Measurements from ENCODE around the gene PRKN.

The PRKN gene

GRCh38 chr6:161367472-161367871 is 1360.1 kb downstream of the PRKN start:
- TF ChIP-seq SPI1 (IDR thresholded peaks at IDR 0.05; ENCODE audit: borderline replicate concordance, low read depth): no peak
- no peak for TF ChIP-seq CTCF (IDR thresholded peaks at IDR 0.05; ENCODE audit: insufficient read depth, low read length)
- TF ChIP-seq REST (IDR thresholded peaks at IDR 0.05; ENCODE audit: insufficient replicate concordance, low read depth): no peak
- no peak for TF ChIP-seq GABPA (IDR thresholded peaks at IDR 0.05; ENCODE audit: low read depth)
- TF ChIP-seq POLR2AphosphoS5 (IDR thresholded peaks at IDR 0.05; ENCODE audit: low read depth): no peak
- H3K4me3 ChIP-seq (replicated peaks; ENCODE audit: insufficient read depth, low read length): no peak overlapping the region

GRCh38 chr6:161366301-161366923 is 1361.2 kb downstream of the PRKN start:
- DNase-seq (ENCODE audit: low read depth in 1 of 2, low spot score in 1 of 2): no peak
- Histone ChIP-seq H3K4me3 (replicated peaks; ENCODE audit: insufficient read depth, low read length) (no peak overlapping the region), H3K27ac (replicated peaks) (no peak overlapping the region), H3K27me3 (ENCODE audit: insufficient read depth, poor library complexity, severe bottlenecking) (no peaks in the 10 kb centered on the region)
- TF ChIP-seq GABPA (IDR thresholded peaks at IDR 0.05; ENCODE audit: low read depth): no peak
- TF ChIP-seq SPI1 (IDR thresholded peaks at IDR 0.05; ENCODE audit: borderline replicate concordance, low read depth): peak; percentile 85

More at GRCh38 chr6:161367472-161367871, 1360.1 kb downstream of the PRKN start:
- DNase-seq (ENCODE audit: low read depth in 1 of 2, low spot score in 1 of 2): no peak
- no peaks in the 10 kb centered on the region for H3K27me3 ChIP-seq (ENCODE audit: insufficient read depth, poor library complexity, severe bottlenecking)
- no peak overlapping the region for H3K27ac ChIP-seq (replicated peaks)

- DNase-seq (ENCODE audit: low read depth in 1 of 2, low spot score in 1 of 2): no peak
- no peaks in the 10 kb centered on the region for H3K27me3 ChIP-seq (ENCODE audit: insufficient read depth, poor library complexity, severe bottlenecking)
- H3K27ac ChIP-seq (replicated peaks): no peak overlapping the region
- TF ChIP-seq REST (IDR thresholded peaks at IDR 0.05; ENCODE audit: insufficient replicate concordance, low read depth): no peak
- no peak for TF ChIP-seq CTCF (IDR thresholded peaks at IDR 0.05; ENCODE audit: insufficient read depth, low read length)
- TF ChIP-seq SPI1 (IDR thresholded peaks at IDR 0.05; ENCODE audit: borderline replicate concordance, low read depth): no peak
- TF ChIP-seq GABPA (IDR thresholded peaks at IDR 0.05; ENCODE audit: low read depth): no peak
- no peak for TF ChIP-seq POLR2AphosphoS5 (IDR thresholded peaks at IDR 0.05; ENCODE audit: low read depth)
- no peak overlapping the region for H3K4me3 ChIP-seq (replicated peaks; ENCODE audit: insufficient read depth, low read length)
These were observed 1361.9 kb downstream of the PRKN start for GRCh38 chr6:161365633-161366032.

GRCh38 chr6:161363286-161363685 is 1364.3 kb downstream of the PRKN start:
- Histone ChIP-seq H3K4me3 (replicated peaks; ENCODE audit: insufficient read depth, low read length) (no peak overlapping the region), H3K27ac (replicated peaks) (no peak overlapping the region), H3K27me3 (ENCODE audit: insufficient read depth, poor library complexity, severe bottlenecking) (no peaks in the 10 kb centered on the region)
- TF ChIP-seq REST (IDR thresholded peaks at IDR 0.05; ENCODE audit: insufficient replicate concordance, low read depth): no peak
- no peak for TF ChIP-seq POLR2AphosphoS5 (IDR thresholded peaks at IDR 0.05; ENCODE audit: low read depth)
- TF ChIP-seq CTCF (IDR thresholded peaks at IDR 0.05; ENCODE audit: insufficient read depth, low read length): no peak
- no peak for TF ChIP-seq GABPA (IDR thresholded peaks at IDR 0.05; ENCODE audit: low read depth)
- no peak for TF ChIP-seq SPI1 (IDR thresholded peaks at IDR 0.05; ENCODE audit: borderline replicate concordance, low read depth)
- DNase-seq (ENCODE audit: low read depth in 1 of 2, low spot score in 1 of 2): no peak
